HS-5 (cell line): ENCODE results near the gene SCN8A.
"Not testable (repeated sequence)": the region's sequence is repeated elsewhere in the genome, so short reads cannot be mapped to it uniquely, and the experiment has no call there.

Source experiments
- DNase-seq: peaks from one replicate; pipeline ENCODE4 v3.0.0-alpha.2; 2012; ENCODE audit warnings: low read depth

SCN8A gene

DNA sequence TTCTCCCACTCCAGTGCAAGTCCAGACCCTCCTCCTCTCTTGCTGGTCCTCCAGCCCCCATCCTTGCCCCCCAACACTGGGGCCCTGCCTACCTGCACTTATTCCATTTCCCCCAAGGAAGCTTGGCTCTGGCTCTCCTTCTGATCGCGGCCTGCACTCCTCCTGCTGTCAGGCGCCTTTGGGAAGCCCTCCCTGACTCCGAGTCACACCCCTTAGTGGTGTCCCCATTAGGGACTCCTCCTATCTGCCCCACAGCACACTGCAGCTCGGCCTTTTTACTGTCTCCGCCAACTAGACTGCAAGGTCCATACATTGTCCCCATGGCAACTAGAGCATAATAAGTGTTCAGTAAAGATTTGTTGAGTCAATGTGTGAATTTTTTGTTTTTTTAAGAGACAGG, 224.5 kb downstream of the SCN8A start:
- no peak for DNase-seq

DNA sequence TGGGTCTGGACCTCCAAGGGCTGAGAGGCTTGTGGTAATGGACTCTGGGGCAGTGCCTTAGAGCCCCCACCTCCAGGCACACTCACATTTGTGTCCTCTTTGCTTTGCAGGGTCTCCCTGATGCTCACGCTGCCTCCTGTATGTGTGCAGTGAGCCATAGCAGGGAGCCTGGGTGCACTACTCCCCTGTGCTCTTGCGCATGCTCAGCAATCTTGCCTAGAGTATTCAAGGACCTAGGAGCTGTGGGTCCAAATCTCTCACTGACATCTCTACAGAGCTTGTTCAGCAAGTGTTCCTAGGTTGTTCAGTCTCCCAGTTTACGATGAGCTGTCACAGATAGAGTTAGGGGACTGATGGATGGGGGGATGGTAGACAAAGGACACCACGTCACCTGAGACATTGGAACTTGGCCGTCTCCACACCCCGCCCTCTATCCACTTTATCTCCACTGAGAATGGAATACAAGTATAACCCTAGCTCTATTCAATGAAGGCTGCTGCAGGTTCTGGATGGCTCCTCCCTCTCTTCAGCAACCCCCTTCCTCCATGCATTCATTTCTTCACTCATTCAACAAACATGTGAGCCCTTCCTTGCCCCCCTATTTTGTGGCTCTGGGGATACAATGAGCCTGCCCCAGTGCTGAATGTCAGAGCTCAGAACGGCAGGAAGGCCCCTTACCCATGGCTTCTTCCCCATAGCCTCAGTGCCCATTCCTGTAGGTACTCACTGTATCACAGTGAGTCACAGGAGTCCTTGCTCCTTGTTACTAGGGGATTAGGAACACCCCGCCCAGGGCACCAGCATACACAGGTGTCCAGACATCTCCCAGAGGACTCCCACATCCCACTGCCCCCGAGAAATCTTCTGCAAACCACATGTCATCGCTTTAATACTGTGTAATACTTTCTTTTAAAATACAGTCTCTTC, 226.3 kb downstream of the SCN8A start:
- DNase-seq, result no peak

GRCh38 chr12:51818086-51818485, 227.1 kb downstream of the SCN8A start:
- DNase-seq, result no peak

DNA sequence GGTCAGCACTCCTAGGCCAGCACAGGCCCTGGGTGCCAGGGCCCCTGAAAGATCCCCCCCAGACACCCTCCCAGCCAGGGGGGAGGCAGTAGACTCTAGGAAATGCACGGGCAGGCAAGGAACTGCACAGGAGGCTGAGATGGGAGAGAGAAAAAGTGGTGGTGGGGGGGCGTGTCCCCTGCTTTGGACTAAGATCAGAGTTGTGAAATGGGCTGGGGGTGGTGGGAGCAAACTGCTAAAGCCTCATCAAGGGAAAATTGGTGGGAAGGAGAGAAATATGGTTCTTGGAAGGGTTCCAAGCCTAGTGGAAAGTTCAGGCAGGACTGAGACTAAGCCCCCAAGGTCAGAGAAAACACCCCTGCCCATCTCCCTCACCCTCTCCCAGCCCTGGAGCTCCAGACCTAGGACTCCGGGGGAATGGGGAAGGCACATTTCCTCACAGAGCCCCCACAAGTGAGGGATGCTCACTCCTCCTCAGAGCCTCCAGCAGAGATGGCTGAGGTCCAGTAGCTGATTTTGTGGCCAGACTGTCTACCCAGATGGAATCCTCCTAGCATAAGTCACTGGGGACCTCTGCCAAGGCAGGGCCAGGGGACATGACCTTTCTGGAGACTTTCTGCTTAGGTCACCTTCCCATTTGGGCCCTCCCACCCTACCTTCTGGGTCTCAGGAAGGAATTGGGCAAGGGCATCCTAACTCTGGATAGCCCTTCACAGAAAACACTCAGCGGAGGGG, 227.7 kb downstream of the SCN8A start:
- DNase-seq, result peak; percentile 56

DNA sequence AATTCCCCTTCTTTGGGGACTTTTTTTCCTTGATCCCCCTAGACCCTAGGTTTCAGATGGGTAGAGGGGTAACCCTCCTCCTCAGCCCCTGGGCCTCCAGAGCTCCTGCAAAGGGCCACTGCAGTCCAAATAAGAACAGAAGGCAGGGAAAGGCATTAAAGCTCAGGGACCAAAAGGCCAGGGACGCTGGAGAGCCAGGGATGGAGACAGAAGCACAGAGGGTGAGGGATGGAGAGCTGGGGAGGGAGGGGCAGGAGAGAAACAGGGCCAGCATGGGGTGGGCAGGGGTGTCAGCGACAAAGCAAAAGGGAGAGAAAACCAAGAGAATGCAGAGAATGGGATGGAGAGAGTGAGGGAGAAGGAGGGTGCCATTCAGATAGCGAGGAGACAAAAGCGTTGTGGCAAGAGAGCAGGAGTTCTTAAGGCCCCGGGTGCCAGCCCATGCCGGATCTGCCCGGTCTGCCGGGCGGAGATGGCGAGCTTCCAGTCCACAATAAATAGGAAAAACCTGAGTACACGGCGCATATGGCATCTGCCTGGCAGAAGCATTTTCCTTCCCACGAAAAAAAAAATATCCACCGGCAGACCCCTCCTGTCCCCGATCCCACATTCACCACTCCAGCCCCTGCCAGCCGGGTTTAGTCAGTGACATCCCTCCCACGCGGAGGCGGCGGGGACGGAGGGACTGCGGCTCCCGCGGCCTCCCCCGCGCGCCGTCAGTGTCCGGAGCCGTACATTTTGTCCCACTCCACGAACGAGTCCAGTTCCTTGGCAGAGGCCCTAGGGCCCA, 228.9 kb downstream of the SCN8A start:
- DNase-seq, result no peak

GRCh38 chr12:51820526-51821439, 229.8 kb downstream of the SCN8A start:
- DNase-seq, result no peak

DNA sequence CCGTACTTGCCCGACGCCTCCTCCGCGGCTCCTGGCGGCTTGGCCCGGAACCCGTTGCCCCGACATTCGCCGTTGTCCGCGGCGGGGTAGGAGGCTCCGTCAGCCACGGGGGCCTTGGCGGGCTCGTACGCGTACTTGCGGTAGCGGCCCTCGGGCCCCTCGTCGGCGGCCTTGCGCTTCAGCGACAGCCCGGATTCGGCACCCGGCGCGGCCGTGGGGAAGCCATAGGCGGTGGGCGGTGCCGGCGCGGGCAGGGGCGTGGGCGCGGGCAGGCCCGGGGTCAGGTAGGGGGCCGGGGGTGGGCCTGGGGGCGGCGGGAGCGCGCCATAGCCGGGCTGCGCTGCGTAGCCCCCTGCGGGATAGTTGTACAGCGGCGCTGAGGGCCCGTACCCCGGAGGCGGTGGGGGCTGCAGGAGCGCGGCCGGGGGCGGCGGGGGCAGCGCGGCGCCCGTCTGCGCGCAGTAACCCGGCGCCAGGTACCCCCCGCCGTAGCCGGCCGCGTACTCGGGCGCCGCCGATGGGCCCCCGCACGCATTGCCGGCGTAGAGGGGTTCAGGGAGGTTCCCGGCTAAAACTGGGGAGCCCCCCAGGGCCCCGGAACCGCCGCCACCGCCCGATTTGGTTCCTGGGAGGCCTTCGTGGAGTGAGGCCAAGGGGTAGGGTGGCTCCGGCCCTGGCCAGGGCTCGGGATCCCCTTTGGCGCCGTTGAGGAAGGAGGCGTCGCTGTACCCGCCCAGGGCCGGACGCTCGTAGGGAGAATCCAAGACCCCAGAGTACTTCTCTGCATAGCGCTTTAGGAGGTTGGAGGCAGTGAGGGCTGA, 230.6 kb downstream of the SCN8A start:
- no peak for DNase-seq

DNA sequence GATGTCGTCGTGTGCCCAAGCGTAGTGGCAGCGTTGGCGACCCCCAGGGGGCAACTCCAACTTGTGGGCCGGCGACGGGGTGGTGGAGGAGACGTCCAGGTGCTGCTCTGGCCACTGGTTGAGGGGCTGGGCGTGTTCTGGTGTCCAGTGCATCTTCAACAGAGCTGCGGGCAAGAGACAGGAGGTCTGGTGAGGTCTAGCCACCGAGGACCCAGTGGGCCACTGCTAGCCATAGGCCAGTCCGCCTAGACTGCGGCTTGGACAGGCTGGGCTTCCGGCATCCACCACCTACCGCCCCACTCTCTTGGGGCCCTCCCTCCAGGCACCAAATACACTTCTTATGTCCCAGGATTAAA, 231.2 kb downstream of the SCN8A start:
- no peak for DNase-seq

DNA sequence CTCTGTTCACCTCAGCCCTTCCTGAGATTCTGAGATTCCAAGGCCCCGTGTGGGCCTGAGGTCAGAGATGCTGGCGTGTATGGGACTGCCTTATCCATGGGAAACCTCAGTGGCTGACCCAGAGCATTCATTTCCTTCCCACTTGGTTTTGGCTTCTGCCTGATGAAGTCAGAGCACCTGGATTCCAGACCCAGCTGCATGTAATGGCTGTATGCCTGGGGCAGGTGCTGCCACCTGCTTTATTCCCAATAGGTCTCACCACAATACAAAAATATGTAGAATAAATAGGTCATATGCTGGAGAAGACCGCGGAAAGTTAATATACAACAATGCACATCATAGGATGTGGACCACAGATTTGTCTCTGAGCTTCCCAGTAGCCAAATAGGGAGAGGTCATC, 231.9 kb downstream of the SCN8A start:
- DNase-seq, result no peak

DNA sequence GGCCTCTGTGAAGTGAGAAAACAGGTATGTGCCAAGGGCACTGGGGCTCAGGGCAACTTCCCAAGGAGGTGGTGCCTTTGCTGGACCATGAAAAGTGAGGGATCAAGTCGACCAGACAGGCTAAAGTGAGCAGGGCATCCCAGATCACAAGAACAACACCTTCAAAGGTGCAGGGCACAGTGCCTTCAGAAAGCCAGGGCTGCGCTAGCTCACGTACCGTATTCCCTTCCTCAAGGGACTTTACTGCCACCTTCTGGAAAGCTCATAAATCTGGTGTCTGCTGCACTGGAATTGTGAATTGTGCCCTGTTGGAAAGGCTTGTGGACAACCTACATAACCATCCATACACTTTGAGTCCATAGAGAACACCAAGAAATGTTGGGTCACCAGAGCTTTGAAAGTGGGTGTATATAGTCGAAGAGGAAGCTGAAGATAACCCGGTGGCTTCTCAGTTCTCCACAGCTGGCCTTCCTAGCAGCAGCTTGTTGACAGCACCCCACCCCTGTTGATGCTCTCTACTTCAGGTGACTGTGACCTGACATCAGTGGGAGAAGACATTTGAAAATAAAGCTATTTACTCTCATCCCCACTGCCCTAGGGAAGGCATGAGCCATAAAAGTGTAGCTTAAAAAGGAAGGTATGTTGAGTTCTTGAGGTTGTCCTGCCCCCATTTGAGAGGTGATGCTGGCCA, 233.0 kb downstream of the SCN8A start:
- peak; percentile 41 for DNase-seq

DNA sequence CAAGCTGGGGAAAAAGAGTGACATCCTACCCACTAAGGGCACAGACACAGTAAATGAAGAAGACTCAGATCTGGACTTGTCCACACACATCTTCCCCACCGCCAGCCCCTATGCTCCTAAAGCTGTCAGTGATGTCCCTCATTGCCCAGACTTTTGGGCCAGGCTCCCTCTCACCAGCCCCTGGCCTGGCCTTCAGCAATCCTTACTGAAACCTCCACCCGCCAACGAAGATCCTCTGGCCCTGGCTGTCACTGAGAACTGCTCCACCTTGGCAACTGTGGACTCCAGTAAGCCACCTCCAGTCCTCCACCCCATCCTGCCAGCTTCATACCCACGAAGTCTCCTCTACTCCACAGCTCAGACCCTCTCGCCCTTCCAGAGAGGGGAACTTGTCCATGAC, 234.2 kb downstream of the SCN8A start:
- no peak for DNase-seq

GRCh38 chr12:51826881-51827280, 235.8 kb downstream of the SCN8A start:
- DNase-seq, result no peak

- no peak for DNase-seq
These were observed 237.1 kb downstream of the SCN8A start for GRCh38 chr12:51827925-51828818.

- DNase-seq, result no peak
These were observed 238.0 kb downstream of the SCN8A start for GRCh38 chr12:51829011-51829481.

DNA sequence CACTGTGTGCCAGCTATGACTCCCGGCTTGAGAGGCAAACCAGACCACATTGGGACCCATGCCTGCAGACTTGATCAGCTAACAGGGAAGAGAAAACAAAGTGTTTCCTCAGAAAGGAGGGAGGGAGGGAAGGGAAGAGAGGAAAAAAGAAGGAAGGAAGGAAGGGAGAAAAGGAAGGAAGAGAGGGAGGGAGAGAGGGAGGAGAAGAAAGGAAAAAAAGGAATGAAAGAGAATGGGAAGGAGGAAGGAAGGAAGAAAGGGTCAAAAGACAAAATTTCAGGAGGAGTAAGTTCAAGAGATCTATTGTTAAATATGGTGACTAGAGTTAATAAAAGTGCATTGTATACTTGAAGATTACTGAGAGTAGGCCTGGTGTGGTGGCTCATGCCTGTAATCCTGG, 238.6 kb downstream of the SCN8A start:
- no peak for DNase-seq

GRCh38 chr12:51831817-51832216, 240.8 kb downstream of the SCN8A start:
- DNase-seq, result not testable (repeated sequence)

DNA sequence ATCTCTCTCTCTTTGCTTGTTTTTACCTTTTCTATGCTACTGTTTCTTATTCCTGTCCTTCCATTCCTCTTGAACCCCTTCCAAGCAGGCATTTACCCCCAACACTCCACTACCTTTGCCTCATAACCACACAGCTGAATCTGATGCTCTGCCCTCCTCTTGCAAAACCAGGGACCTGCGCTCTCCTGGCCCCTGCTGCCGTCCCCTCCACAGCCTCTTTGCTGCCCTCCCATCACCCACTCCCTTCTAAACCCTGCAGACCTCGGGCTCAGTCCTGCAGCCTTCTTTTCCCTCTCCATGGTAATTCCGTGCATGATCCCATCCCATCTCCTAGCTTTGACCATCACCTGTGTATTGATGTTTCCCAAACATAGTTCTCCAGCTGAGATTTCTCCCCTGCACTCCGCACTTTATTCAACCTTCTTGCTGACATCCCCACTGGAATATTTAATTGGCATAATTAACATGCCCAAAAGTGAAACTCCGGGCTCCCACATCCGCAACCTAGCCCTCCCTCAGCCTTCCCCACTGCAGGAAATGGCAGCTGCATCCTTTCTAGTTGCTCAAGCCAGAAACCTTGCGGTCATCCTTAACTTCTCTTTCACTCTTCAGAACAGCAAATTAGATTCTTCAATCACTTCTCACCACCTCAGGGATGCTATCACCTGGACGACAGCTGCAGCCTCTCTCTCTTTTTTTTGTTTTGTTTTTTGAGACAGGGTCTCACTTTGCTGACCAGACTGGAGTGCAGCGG, 241.5 kb downstream of the SCN8A start:
- no peak for DNase-seq
